Astrocyte (in vitro differentiated cells and primary cell): ENCODE results near the gene USP11. TPM values are rescaled to one million over a fixed set of nuclear protein-coding genes. Genes with fewer than 3 reads are reported as not detected.
A peak's percentile ranks its signal among the peaks of the same experiment; 100 is the strongest.

Source experiments
- DNase-seq: peaks from one replicate; pipeline ENCODE4 v3.0.0-alpha.2; 2010; ENCODE audit warnings: low read depth
- FAIRE-seq: peaks from 2 replicates; lab custom pipeline; 2011; peaks lifted over from hg19 to GRCh38; lab: Jason Lieb, UNC
- H2AFZ ChIP-seq: 2 replicates; pipeline ENCODE4 v1.6.0; 2012; ENCODE audit warnings: low read depth, low read length, inconsistent platforms
- H3K27ac ChIP-seq: 2 replicates; pipeline ENCODE4 v1.5.1; 2011; ENCODE audit warnings: low read depth, low read length, inconsistent platforms
- H3K27me3 ChIP-seq: 2 replicates; pipeline ENCODE4 v1.6.0; 2011; ENCODE audit warnings: low read length, inconsistent platforms; ENCODE audit not compliant: insufficient read depth
- H3K36me3 ChIP-seq: 2 replicates; pipeline ENCODE4 v1.5.1; 2011; ENCODE audit warnings: low read length, inconsistent platforms; ENCODE audit not compliant: insufficient read depth
- H3K4me1 ChIP-seq: 2 replicates; pipeline ENCODE4 v1.5.1; 2011; ENCODE audit warnings: low read length, inconsistent platforms; ENCODE audit not compliant: insufficient read depth
- H3K4me2 ChIP-seq: 2 replicates; pipeline ENCODE4 v1.6.0; 2012; ENCODE audit warnings: low read length, inconsistent platforms
- H3K4me3 ChIP-seq: 2 replicates; pipeline ENCODE4 v1.5.1; 2011; ENCODE audit warnings: low read depth, mild to moderate bottlenecking, low read length, inconsistent platforms; ENCODE audit not compliant: insufficient read depth
- H3K79me2 ChIP-seq: 2 replicates; pipeline ENCODE4 v1.6.0; 2012; ENCODE audit warnings: mild to moderate bottlenecking, low read length, inconsistent platforms; ENCODE audit not compliant: insufficient read depth
- H3K9ac ChIP-seq: 2 replicates; pipeline ENCODE4 v1.6.0; 2012; ENCODE audit warnings: mild to moderate bottlenecking, low read length, inconsistent platforms
- H3K9me3 ChIP-seq: 2 replicates; pipeline ENCODE4 v1.5.1; 2012; ENCODE audit warnings: low read depth, mild to moderate bottlenecking, low read length, inconsistent platforms; ENCODE audit not compliant: insufficient read depth
- H4K20me1 ChIP-seq: 2 replicates; pipeline ENCODE4 v1.6.0; 2012; ENCODE audit warnings: low read length, inconsistent platforms; ENCODE audit not compliant: insufficient read depth
- H3K27ac Mint-ChIP-seq: one replicate; pipeline ENCODE4 v1.8.0; 2021; ENCODE audit warnings: mild to moderate bottlenecking, mixed read lengths; ENCODE audit not compliant: unreplicated experiment
- H3K27me3 Mint-ChIP-seq: one replicate; pipeline ENCODE4 v1.8.0; 2021; ENCODE audit warnings: low read depth, mixed read lengths; ENCODE audit not compliant: unreplicated experiment
- H3K36me3 Mint-ChIP-seq: one replicate; pipeline ENCODE4 v1.8.0; 2021; ENCODE audit warnings: low read depth, mixed read lengths; ENCODE audit not compliant: unreplicated experiment
- H3K4me1 Mint-ChIP-seq: one replicate; pipeline ENCODE4 v1.8.0; 2021; ENCODE audit warnings: low read depth, mixed read lengths; ENCODE audit not compliant: unreplicated experiment
- H3K4me3 Mint-ChIP-seq: one replicate; pipeline ENCODE4 v1.8.0; 2021; ENCODE audit warnings: mild to moderate bottlenecking, moderate library complexity, mixed read lengths; ENCODE audit not compliant: unreplicated experiment
- H3K9me3 Mint-ChIP-seq: one replicate; pipeline ENCODE4 v1.8.0; 2021; ENCODE audit warnings: mild to moderate bottlenecking, mixed read lengths; ENCODE audit not compliant: unreplicated experiment
- CTCF ChIP-seq: IDR thresholded peaks from 2 replicates; pipeline ENCODE4 v1.5.1; 2011; ENCODE audit warnings: low read depth, mild to moderate bottlenecking, inconsistent platforms, low read length, moderate library complexity; ENCODE audit not compliant: insufficient read depth
- EZH2 ChIP-seq: IDR thresholded peaks from 2 replicates; pipeline ENCODE4 v1.6.1; 2012; ENCODE audit warnings: mild to moderate bottlenecking, low read length, inconsistent platforms; ENCODE audit not compliant: insufficient read depth
- total RNA-seq: library from RNA; stranded (reverse); gene quantifications from 2 replicates; pipeline ENCODE4 v1.2.1, GENCODE V29; 2021

USP11 gene
- total RNA-seq, 1 donor from 2014 or later: 75.7 TPM

DNA sequence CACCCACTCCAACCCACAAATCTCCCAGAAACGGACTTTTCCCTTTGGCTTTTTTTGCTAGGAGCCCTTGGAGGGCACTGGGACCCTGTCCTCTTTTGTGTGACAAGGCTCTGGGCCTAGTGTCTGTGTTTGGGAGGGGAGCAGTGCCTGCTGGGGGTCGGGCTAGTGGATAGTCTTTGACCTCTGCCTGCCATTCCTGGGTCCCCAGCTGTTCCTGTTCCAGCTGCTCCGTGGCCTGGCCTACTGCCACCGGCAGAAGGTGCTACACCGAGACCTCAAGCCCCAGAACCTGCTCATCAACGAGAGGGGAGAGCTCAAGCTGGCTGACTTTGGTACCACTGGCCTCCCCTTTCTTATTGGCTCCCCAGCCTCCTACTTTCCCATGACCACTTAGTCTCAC is 6.7 kb upstream of the USP11 start:
- no peak overlapping the region for H3K9ac ChIP-seq
- H2AFZ ChIP-seq: no peak overlapping the region
- Mint-ChIP-seq H3K9me3 (peaks cover 1% of the 10 kb centered on the region), H3K27me3 (no peaks in the 10 kb centered on the region), H3K36me3 (no peaks in the 10 kb centered on the region), H3K4me1 (peaks cover under 1% of the 10 kb centered on the region), H3K4me3 (no peak overlapping the region), H3K27ac (peak overlapping the region; percentile 82)
- H4K20me1 ChIP-seq: peaks cover 13% of the 10 kb centered on the region
- no peaks in the 10 kb centered on the region for H3K27me3 ChIP-seq
- no peaks in the 10 kb centered on the region for H3K9me3 ChIP-seq
- H3K36me3 ChIP-seq: peaks cover 8% of the 10 kb centered on the region
- no peaks in the 10 kb centered on the region for H3K4me1 ChIP-seq
- H3K4me2 ChIP-seq: no peak overlapping the region
- FAIRE-seq (no peak), DNase-seq (no peak)
- H3K79me2 ChIP-seq: peaks cover 20% of the 10 kb centered on the region
- H3K4me3 ChIP-seq: no peak overlapping the region
- no peak overlapping the region for H3K27ac ChIP-seq
- no peak for TF ChIP-seq EZH2
- TF ChIP-seq CTCF: no peak

- no peaks in the 10 kb centered on the region for H3K27me3 Mint-ChIP-seq
- Histone ChIP-seq H3K4me1 (no peaks in the 10 kb centered on the region), H3K4me3 (no peak overlapping the region), H3K9me3 (no peaks in the 10 kb centered on the region), H3K4me2 (no peak overlapping the region), H3K27me3 (no peaks in the 10 kb centered on the region), H3K79me2 (peaks cover 13% of the 10 kb centered on the region), H2AFZ (no peak overlapping the region), H3K36me3 (peaks cover 8% of the 10 kb centered on the region), H4K20me1 (peaks cover 6% of the 10 kb centered on the region), H3K27ac (no peak overlapping the region), H3K9ac (no peak overlapping the region)
- no peak for TF ChIP-seq CTCF
- DNase-seq (no peak), FAIRE-seq (no peak)
- H3K4me3 Mint-ChIP-seq: no peak overlapping the region
- H3K4me1 Mint-ChIP-seq: no peaks in the 10 kb centered on the region
- peak overlapping the region; percentile 82 for H3K27ac Mint-ChIP-seq
- H3K36me3 Mint-ChIP-seq: no peaks in the 10 kb centered on the region
- peaks cover 1% of the 10 kb centered on the region for H3K9me3 Mint-ChIP-seq
These were observed 6.1 kb upstream of the USP11 start for GRCh38 chrX:47226531-47227333.

DNA sequence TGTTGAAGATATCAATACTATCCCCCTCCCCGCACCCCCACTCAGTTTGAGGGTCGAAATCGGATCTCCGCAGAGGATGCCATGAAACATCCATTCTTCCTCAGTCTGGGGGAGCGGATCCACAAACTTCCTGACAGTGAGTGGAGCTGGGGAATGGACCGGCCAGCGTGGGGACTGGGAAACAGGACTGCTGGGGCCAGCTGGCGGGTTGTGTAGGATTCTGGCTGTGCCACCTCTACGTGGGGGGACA is 5.5 kb upstream of the USP11 start:
- H3K27ac ChIP-seq: no peak overlapping the region
- peaks cover 8% of the 10 kb centered on the region for H3K36me3 ChIP-seq
- H3K4me1 ChIP-seq: no peaks in the 10 kb centered on the region
- H3K79me2 ChIP-seq: peaks cover 8% of the 10 kb centered on the region
- DNase-seq: no peak
- H3K4me3 Mint-ChIP-seq: no peak overlapping the region
- H3K4me1 Mint-ChIP-seq: peaks cover 2% of the 10 kb centered on the region
- H3K4me2 ChIP-seq: no peak overlapping the region
- FAIRE-seq: peak; percentile 34
- H3K9ac ChIP-seq: no peak overlapping the region
- H3K4me3 ChIP-seq: no peak overlapping the region
- no peaks in the 10 kb centered on the region for H3K27me3 Mint-ChIP-seq
- H2AFZ ChIP-seq: no peak overlapping the region
- peaks cover 1% of the 10 kb centered on the region for H4K20me1 ChIP-seq
- no peak for TF ChIP-seq CTCF
- TF ChIP-seq EZH2: no peak
- no peaks in the 10 kb centered on the region for H3K9me3 ChIP-seq
- no peaks in the 10 kb centered on the region for H3K27me3 ChIP-seq
- H3K27ac Mint-ChIP-seq: no peak overlapping the region
- H3K36me3 Mint-ChIP-seq: no peaks in the 10 kb centered on the region
- peaks cover 1% of the 10 kb centered on the region for H3K9me3 Mint-ChIP-seq
